Skeletal muscle tissue (tissue), 4 donors: Measurements from ENCODE around the gene ZNF654. TPM values are rescaled to one million over a fixed set of nuclear protein-coding genes. Genes with fewer than 3 reads are reported as not detected.
"Not testable (repeated sequence)": the region's sequence is repeated elsewhere in the genome, so short reads cannot be mapped to it uniquely, and the experiment has no call there.

ENCODE experiments used
- H3K27ac ChIP-seq: one replicate; pipeline ENCODE4 v1.7.0; 2013; ENCODE audit warnings: mild to moderate bottlenecking, low read depth, low read length, inconsistent platforms
- H3K27me3 ChIP-seq, 3 donors: one replicate each; pipeline ENCODE4 v1.7.0; 2013; ENCODE audit warnings: low read length in 3 of 3; ENCODE audit not compliant: control insufficient read depth in 3 of 3, insufficient read depth in 3 of 3
- H3K36me3 ChIP-seq, 3 donors: one replicate each; pipeline ENCODE4 v1.7.0; 2013; ENCODE audit warnings: low read length in 3 of 3; ENCODE audit not compliant: control insufficient read depth in 3 of 3, insufficient read depth in 3 of 3
- H3K4me1 ChIP-seq, 3 donors: one replicate each; pipeline ENCODE4 v1.7.0; 2013; ENCODE audit warnings: low read length in 3 of 3, mild to moderate bottlenecking in 3 of 3; ENCODE audit not compliant: control insufficient read depth in 3 of 3, insufficient read depth in 3 of 3
- H3K4me3 ChIP-seq, 3 donors: one replicate each; pipeline ENCODE4 v1.7.0; 2013; ENCODE audit warnings: low read length in 3 of 3
- H3K9ac ChIP-seq, 3 donors: one replicate each; pipeline ENCODE4 v1.7.0; 2013; ENCODE audit warnings: low read length in 3 of 3, mild to moderate bottlenecking in 3 of 3, moderate library complexity in 2 of 3, low read depth in 1 of 3
- H3K9me3 ChIP-seq, 3 donors: one replicate each; pipeline ENCODE4 v1.7.0; 2013; ENCODE audit warnings: low read length in 3 of 3; ENCODE audit not compliant: control insufficient read depth in 3 of 3
- total RNA-seq: library from RNA; depleted of rRNA; stranded (reverse); fragments of >200 nt; gene quantifications from one replicate; pipeline ENCODE4 v1.2.3, GENCODE V29; 2014
- donor health status: Osteomylitis.

ZNF654 gene
- total RNA-seq, result 12.5 TPM

- no peaks in the 10 kb centered on the region for H3K27me3 ChIP-seq
- H3K9ac ChIP-seq, result peak within 1 kb of the TSS; percentile 92 to 96 (median 96)
- H3K9me3 ChIP-seq, result no peaks in the 10 kb centered on the region
- peak within 1 kb of the TSS; percentile 97 for H3K27ac ChIP-seq
- peaks cover 6 to 30% (median 10%) of the 10 kb centered on the region in 3 donors for H3K4me1 ChIP-seq
- H3K36me3 ChIP-seq, result peaks cover 6 to 13% (median 11%) of the 10 kb centered on the region in 3 donors
- H3K4me3 ChIP-seq, result peak within 1 kb of the TSS; percentile 86 to 97 (median 86)
Measured at GRCh38 chr3:88058581-88059379, at the start of gene ZNF654, which contains the start of gene CGGBP1. TSS of gene ZNF654 (plus strand) at chr3:88059255. CDS start at chr3:88059320, 65 bp downstream. TSS of gene CGGBP1 (minus strand) at chr3:88059005. CDS start at chr3:88055976, 3,029 bp downstream.

- no peaks in the 10 kb centered on the region for H3K36me3 ChIP-seq
- H3K4me3 ChIP-seq, result no peak overlapping the region
- H3K9me3 ChIP-seq, result no peaks in the 10 kb centered on the region
- no peaks in the 10 kb centered on the region for H3K4me1 ChIP-seq
- H3K27ac ChIP-seq, result no peak overlapping the region
- no peak overlapping the region for H3K9ac ChIP-seq
- no peaks in the 10 kb centered on the region for H3K27me3 ChIP-seq
Measured at GRCh38 chr3:88010810-88011209, 48.2 kb upstream of the ZNF654 start.

GRCh38 chr3:88013592-88013991 is 45.5 kb upstream of the ZNF654 start:
- no peaks in the 10 kb centered on the region for H3K9me3 ChIP-seq
- no peak overlapping the region for H3K27ac ChIP-seq
- no peak overlapping the region for H3K4me3 ChIP-seq
- H3K36me3 ChIP-seq, result no peaks in the 10 kb centered on the region
- H3K9ac ChIP-seq, result no peak overlapping the region
- H3K27me3 ChIP-seq, result no peaks in the 10 kb centered on the region
- no peaks in the 10 kb centered on the region for H3K4me1 ChIP-seq

DNA sequence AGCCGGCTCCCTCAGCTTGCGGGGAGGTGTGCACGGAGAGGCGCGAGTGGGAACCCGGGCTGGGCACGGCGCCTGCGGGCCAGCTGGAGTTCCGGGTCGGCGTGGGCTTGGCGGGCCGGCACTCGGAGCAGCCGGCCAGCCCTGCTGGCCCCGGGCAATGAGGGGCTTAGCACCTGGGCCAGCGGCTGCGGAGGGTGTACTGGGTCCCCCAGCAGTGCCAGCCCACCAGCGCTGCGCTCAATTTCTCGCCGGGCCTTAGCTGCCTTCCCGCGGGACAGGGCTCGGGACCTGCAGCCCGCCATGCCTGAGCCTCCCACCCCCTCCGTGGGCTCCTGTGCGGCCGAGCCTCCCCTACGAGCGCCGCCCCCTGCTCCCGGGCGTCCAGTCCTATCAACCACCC is 43.4 kb upstream of the ZNF654 start:
- not testable (repeated sequence) for H3K9ac ChIP-seq, H3K27me3 ChIP-seq, H3K4me1 ChIP-seq, H3K36me3 ChIP-seq, H3K27ac ChIP-seq, H3K4me3 ChIP-seq, H3K9me3 ChIP-seq

GRCh38 chr3:88019024-88019423 is 40.0 kb upstream of the ZNF654 start:
- Histone ChIP-seq H3K27ac (no peak overlapping the region), H3K4me1 (no peaks in the 10 kb centered on the region), H3K9me3 (no peaks in the 10 kb centered on the region), H3K9ac (no peak overlapping the region), H3K4me3 (no peak overlapping the region), H3K36me3 (no peaks in the 10 kb centered on the region), H3K27me3 (no peaks in the 10 kb centered on the region)

DNA sequence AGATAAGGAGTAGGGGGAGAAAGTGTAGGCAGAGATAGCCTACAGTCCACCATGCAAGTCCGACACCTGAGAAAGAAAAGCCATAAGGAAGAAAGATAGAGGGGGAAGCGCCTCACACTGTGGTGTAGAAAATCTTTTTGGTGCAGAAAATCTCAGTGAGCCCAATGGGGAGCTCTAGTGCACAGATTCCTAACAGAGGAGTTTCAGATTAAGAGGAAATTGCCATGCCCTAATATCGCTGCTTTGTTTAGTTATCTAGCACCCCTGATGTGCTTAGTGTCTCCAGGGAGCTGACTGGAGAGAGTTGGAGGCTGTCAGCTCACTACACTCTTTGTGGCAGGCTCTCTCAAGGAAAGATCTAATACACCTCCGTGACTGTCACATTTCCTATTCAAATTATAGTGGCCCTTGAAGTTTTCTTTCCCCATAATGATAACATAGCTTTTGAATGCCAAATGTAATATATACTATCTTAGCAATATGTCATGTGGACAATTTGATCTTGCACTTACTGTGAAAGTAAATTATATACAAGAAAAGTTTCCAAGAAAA is 34.0 kb upstream of the ZNF654 start:
- Histone ChIP-seq H3K27ac (no peak overlapping the region), H3K9ac (no peak overlapping the region), H3K27me3 (no peaks in the 10 kb centered on the region), H3K4me3 (no peak overlapping the region), H3K4me1 (no peaks in the 10 kb centered on the region), H3K9me3 (peaks cover 0 to 4% (median 3%) of the 10 kb centered on the region in 3 donors), H3K36me3 (no peaks in the 10 kb centered on the region)

DNA sequence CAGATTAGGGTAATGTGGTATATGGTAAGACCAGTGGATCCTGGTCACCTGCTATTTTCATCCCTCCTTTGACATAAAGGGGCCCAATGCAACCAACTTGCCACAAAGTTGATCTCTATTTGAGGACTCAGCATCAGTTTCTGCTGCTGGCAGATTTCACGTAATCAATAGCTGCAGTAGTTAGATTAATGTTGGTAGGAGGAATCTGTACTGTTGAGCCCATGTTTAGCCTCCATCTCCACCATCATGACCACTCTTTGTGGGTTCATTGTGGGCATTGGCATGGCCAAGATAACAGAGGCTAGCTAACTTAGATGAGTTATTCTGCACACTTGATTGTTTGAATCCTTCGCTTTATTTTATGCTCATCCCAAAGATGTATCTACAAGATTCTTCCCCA is 30.2 kb upstream of the ZNF654 start:
- H3K27me3 ChIP-seq, result no peaks in the 10 kb centered on the region
- no peak overlapping the region for H3K27ac ChIP-seq
- no peak overlapping the region for H3K9ac ChIP-seq
- peaks cover 0 to 4% (median 3%) of the 10 kb centered on the region in 3 donors for H3K9me3 ChIP-seq
- H3K36me3 ChIP-seq, result no peaks in the 10 kb centered on the region
- no peak overlapping the region for H3K4me3 ChIP-seq
- H3K4me1 ChIP-seq, result peaks cover 0 to 7% (median 0%) of the 10 kb centered on the region in 3 donors

DNA sequence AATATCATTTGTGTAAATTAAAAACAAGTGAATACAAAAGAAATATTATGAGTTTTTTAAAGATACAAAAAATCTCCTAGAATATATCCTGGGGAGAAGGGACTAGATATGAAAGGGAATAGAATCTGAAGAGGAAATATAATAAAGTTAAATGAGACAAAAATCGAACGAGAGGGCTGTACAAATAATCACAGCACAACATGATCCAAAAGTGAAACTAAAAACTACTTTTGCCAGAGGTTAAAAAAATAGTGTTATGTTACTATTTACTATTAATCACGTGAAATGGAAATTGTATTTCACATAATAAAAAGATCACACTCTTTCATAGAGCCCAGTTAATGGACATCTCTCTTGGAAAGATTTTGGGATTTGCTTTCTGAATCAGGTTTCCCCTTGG is 28.8 kb upstream of the ZNF654 start:
- H3K9ac ChIP-seq, result no peak overlapping the region
- peak overlapping the region in 1 of 3 donors; percentile 45 for H3K4me3 ChIP-seq

DNA sequence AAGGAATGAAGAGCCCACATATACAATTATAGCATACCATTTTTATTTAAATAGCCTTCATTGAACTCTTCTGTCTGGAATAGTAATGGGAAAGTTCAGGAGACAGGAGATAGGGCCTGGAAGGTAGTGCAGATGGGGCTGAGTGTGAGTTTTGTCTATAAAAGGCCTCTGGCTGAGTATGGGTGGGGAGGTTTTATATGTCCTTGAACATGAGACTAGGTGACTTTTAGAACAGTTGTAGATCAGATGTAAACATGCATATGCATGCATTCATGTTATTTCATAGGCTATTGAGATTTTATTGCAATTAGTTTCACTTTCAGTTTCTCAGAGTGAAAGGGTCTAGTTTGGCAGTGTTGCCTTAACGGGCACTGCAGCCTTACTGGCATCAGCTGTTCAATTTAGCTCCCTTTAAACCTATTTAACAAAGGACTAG is 27.4 kb upstream of the ZNF654 start:
- H3K4me1 ChIP-seq, result peaks cover 0 to 7% (median 0%) of the 10 kb centered on the region in 3 donors
- H3K36me3 ChIP-seq, result no peaks in the 10 kb centered on the region
- H3K9me3 ChIP-seq, result no peaks in the 10 kb centered on the region
- peak overlapping the region; percentile 19 for H3K27ac ChIP-seq
- H3K4me3 ChIP-seq, result peak overlapping the region; percentile 58 to 86 (median 62)
- no peaks in the 10 kb centered on the region for H3K27me3 ChIP-seq
- peak overlapping the region; percentile 35 to 55 (median 52) for H3K9ac ChIP-seq

More for the DNA sequence above, 28.8 kb upstream of the ZNF654 start:
- no peaks in the 10 kb centered on the region for H3K27me3 ChIP-seq
- peaks cover 0 to 4% (median 3%) of the 10 kb centered on the region in 3 donors for H3K9me3 ChIP-seq
- H3K27ac ChIP-seq, result no peak overlapping the region
- H3K4me1 ChIP-seq, result peaks cover 0 to 7% (median 0%) of the 10 kb centered on the region in 3 donors
- no peaks in the 10 kb centered on the region for H3K36me3 ChIP-seq

- Histone ChIP-seq H3K4me1 (peaks cover 0 to 7% (median 0%) of the 10 kb centered on the region in 3 donors), H3K27ac (peak overlapping the region; percentile 19), H3K4me3 (peak overlapping the region; percentile 58 to 86 (median 62)), H3K27me3 (no peaks in the 10 kb centered on the region), H3K9ac (peak overlapping the region; percentile 35 to 55 (median 52)), H3K9me3 (no peaks in the 10 kb centered on the region), H3K36me3 (no peaks in the 10 kb centered on the region)
Measured at GRCh38 chr3:88032245-88032644, 26.8 kb upstream of the ZNF654 start.
